ENCODE data around the gene CST4.
"Not testable (repeated sequence)": the region's sequence is repeated elsewhere in the genome, so short reads cannot be mapped to it uniquely, and the experiment has no call there.

Gene CST4

DNA sequence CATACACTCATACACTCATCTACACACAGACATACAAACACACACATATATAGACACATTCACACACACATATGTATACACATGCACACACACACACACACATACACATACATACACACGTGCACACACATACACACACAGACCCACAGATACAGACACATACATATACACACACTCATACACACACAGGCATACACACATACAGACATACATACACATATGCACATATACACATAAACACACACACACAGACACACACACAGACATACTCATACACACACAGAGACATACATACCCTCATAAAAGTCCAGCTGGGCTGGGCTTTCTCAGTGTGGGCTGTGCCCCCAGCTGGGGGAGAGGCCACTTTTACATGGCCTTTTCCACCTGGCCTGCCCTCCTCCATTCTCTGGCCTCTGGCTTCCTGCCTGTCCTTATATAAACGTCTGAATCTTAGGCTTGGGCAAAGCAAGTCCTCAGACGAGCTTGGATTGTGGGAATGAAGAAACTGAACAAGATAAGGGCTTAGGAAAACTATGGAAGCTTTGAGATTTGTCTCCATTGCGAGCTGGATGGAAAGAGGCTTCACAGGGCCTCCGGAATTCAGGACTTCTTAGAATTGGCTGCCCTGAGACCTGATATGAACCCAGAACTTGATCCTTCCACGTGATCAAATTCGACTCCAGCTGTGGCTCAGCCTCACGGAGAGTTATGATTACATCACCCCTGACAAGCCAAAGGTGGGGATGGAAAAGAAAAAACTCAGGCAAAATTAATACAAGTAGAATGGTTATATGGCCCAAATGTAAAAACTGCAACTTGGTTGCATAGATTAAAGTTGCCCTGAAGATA lies 28.6 kb downstream of the CST4 start:
- DNase-seq (ENCODE audit: low spot score) = no peak

DNA sequence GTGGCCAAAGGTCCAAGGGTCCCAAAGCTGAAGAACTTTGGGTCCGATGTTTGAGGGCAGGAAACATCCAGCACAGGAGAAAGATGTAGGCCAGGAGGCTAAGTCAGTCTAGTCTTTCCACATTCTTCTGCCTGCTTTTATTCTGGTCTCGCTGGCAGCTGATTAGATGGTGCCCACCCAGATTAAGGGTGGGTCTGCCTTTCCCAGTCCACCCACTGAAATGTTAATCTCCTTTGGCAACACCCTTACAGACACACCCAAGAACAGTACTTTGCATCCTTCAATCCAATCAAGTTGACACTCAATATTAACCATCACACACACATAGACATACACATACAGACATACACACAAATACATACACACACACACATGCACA lies 29.2 kb downstream of the CST4 start:
- not testable (repeated sequence) for DNase-seq (ENCODE audit: low spot score)

DNA sequence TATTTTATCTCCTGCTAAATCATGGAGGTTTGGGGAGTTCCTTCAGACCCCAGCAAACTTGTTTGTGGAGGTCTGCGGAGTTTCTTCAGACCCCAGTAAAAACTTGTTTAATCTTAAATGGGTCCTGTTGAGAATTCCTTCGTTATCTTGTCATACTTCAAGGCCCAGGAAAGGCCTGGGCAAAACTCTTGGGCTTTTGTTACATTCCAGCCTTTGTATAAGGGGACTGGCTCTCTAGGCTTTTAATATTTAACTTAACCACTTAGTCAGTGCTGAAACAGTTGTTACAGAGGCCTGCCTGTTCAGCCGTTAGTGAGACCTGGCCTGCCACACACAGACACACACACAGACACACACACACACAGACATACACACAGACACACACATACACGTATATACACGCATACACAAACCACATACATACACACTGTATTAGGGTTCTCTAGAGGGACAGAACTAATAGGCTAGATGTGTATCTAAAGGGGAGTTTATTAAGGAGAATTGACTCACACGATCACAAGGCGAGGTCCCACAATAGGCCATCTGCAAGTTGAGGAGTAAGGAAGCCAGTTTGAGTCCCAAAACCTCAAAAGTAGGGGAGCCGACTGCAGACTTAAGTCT lies 29.7 kb downstream of the CST4 start:
- DNase-seq (ENCODE audit: low spot score) = no peak

DNA sequence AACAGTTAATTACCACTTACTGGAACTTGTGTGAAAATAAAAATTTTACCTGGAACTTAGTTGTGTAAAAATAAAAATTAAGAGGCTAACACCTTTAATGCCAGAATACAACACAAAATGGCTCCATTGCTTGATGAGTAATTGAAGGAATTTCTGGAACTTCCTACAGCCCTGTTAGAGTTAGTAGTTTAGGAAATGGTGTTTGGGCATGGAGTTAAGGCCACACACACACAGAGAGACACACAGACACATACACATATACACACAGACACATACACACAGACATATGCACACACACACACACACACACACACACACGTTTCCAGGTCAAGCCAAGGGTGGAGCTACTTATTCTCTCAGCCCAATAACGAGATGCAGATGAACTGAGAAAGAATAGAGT lies 30.5 kb downstream of the CST4 start:
- no peak for DNase-seq (ENCODE audit: low spot score)

DNA sequence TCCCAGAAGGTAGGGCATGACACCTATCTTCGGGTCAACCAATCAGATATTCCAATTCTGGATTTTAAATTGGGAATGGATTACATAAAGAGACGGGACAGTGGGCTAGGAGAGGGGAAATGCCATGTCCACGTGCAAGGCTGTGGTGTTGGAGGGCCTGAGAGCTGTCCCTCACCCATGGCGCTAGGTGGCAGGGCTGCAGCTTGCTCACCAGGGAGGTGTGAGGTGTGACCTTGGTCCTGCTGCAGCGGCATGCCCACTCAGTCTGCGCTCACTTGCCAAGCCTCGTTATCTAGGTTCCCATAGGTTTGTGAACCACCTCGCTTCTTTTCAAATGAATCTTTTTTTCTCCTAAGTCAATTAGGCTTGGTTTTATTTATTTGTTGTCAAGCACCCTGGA lies 31.6 kb downstream of the CST4 start:
- DNase-seq (ENCODE audit: low spot score) = no peak

DNA sequence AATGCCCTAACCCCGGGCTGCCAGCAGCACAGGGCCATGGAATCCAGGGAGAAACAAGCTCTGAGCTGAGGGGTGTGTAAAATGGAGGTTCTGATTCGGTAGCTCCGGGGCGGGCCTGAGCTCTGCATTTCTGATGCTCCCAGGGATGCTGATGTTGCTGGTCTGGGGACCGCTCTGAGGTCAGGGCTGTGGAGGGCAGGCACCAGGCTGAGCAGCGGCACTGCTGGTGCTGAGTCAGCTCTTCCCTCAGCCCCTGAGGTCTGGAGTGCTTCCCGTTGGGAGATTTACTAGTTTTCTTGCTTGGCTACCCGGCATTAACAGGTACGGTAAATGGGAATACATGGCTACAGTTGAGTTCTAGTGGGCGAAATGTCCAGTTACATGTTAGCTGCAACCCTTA lies 32.5 kb downstream of the CST4 start:
- no peak for DNase-seq (ENCODE audit: low spot score)

DNA sequence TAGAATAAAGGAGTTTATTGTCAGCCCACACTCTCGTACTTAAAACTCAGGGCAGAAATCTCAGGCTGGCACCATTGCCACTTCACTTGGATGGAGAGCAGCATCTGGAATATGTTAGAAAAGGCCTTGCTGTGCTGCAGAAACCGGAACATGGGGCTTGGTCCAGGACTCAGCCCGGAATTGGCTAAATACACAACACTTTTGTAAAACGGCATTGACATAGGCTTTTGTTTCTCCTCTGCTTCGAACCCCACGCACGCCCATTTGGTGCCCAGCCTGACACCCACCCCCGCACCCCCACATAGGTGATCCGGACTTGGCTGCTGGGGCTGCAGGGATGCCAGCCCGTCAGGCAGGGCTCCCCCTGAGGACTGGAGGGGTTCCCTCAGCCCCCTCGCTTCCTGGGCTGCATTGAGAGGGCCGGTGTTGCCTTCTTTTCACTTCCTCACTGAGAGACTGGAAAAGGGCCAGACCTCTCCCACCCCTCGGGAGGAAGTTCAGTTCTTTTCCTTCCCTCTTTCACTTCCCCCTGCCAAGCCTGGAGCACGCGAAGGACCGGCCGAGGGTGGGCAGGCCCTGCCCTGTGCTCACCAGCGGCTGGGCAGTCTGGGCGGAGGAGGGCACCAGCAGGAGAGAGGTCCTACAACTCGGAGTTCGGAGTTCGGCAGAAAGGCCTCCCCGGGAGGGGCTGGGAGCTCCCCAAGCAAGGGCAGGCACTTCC lies 33.2 kb downstream of the CST4 start:
- no peak for DNase-seq (ENCODE audit: low spot score)

DNA sequence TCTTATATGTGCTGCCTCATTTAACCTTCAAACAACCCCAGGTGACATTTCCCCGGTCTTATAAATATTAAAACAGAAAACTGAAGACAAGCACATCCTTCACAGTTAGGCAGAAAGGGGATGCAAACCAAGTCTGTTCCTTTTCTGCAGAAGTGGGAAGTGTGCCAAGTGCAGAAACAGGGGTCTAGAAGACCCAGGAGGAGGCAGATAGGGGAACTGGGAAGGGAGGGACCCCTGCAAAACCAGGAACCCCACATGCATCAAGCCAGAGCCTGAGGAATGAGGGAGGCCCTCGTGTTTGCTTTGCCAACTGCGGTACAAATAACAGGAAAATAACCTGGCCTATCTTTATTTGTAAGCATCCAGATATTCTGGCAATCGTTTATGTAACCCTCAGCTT lies 34.1 kb downstream of the CST4 start:
- no peak for DNase-seq (ENCODE audit: low spot score)

DNA sequence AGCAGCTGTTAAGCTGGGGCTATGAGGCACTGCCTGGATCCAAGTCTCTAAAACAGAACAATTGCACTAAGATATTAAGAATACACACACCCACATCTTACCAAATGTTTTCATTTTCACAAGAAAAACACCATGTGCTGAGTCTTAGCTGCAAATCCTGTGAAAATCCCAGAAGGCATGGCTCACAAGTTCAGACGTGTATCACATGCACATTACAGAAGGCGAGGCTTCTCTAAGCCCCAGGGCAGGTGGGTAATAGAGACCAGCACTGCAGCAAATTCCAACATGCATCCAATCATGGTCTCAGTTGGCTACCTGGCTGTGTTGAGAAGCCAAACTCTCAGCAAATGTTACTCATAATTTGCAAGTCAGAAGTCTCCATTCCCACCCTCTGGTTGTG lies 34.8 kb downstream of the CST4 start:
- DNase-seq (ENCODE audit: low spot score) = no peak

DNA sequence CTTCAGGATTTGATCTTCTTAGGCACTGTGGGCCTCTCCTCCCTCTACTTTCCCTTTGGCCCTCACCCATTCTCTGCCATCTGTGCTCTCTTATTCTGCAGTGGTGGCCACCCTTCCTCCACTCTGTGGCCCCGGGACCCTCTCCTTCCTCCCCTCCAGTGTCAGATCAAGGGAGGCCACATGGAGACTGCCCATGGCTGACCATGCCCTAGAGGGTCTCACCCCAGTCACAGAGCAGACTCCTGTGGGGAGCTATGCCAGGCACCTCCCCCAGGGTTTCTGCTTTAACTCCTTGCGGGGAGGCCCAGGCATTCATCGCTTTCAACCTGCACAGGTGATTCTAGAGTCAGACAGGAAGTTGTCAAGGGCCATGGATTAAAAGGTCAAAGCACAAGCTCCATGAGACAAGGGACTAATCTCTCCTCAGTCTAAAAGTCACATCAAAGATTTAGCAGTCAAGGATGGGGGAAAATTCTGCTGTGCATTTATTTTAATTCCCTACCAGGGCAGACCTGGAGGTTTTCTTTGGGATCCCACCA lies 35.4 kb downstream of the CST4 start:
- DNase-seq (ENCODE audit: low spot score) = no peak

DNA sequence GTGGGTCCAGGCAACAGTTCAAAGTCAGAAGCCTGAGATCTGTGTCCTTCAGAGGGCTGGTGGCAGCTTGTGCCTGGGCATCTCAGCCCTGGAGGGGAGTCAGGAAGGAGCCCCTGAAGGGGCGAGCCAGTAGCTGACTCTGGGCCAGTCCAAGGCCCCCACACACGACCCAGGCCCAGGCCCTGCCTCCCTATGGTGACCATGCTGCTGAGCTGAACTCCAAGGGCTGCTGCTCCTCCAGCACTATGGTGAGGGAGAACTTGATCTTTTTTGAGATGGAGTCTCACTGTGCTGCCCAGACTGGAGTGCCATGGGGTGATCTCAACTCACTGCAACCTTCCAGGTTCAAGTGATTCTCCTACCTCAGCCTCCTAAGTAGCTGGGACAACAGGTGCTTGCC lies 35.9 kb downstream of the CST4 start:
- no peak for DNase-seq (ENCODE audit: low spot score)

DNA sequence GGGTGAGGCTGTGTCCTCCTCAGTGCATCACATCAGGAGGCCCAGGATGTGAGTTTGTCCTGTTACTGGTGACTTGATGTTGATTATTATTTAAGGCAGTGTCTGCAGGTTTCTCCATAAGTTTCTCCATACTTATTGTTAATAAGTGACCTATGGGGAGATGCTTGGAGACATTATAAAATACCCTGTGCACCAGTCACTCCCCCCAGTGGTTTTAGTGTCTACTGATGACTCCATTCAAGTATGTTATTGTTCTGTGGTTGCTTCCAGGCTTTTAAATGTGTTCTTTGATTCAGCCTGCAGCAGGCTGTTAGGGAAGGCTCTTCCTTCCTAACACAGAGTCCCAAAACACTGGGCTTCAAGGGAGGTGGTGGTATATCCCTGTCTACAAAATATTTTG lies 36.5 kb downstream of the CST4 start:
- no peak for DNase-seq (ENCODE audit: low spot score)

DNA sequence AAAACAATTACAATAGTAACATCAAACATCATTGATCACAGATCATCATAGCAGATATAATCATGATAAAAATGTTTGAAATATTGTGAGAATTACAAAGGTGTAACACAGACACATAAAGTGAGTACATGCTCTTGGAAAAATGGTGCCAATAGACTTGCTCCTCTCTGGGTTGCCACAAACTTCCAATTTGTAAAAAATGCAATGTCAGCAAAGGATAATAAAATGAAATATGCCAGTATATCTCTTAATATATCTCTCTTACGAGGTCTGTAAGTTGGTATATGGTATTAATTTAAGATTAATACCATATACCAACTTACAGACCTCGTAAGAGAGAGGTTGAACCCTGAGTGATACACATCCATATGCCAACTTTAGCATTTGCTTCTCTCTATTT lies 37.7 kb downstream of the CST4 start:
- DNase-seq (ENCODE audit: low spot score) = no peak

DNA sequence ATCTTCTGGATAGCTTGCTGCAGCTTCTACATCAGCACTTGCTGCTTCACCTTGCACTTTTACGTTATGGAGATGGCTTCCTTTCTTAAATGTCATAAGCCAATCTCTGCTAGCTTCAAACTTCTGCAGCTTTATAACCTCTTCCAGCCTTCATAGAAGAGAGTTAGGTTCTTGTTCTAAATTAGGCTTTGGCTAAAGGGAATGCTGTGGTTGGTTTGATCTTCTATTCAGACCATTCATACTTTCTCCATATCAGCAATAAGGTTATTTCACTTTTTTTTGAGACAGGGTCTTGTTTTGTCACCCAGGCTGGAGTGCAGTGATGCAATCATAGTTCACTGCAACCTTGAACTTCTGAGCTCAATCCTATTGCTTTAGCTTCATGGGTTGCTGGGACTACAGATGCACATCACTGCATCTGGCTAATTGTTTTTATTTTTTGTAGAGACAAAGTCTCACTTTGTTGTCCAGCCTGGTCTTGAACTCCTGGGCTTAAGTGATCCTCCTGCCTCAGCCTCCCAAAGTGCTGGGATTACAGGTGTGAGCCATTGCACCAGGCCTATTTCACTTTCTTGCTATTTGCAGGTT lies 38.9 kb downstream of the CST4 start:
- DNase-seq (ENCODE audit: low spot score) = no peak

DNA sequence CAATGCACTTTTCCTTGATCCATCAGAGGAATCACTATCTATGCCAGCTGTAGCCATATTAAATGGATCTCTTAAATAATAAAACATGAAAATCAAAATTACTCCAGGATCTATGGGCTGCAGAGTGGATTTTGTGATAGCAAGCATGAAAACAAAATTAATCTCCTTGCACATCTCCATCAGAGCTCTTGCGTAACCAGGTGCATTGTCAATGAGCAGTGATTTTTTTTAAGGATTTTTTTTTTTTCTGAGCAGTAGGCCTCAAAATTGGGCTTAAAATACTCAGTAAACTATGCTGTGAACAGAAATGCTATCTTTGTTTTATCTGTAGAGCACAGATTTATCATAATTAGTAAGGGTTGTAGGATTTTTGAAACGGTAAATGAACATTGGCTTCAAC lies 39.6 kb downstream of the CST4 start:
- no peak for DNase-seq (ENCODE audit: low spot score)

DNA sequence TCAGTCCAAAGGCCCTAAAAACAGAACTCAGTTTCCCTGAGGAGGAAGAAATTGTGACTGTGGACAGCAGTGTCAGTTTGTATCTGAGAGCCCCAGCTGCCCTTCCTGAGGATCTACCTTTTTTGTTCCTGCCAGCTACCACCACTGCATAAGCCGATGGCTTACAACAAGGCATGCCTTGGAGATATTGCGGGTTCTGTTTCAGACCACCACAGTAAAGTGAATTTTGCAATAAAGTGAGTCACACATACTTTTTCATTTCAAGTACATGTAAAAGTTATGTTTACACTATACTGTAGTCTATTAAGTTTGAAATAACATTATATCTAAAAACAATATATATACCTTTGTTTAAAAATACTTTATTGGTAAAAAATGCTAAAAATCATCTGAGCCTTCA lies 41.5 kb downstream of the CST4 start:
- no peak for DNase-seq (ENCODE audit: low spot score)

DNA sequence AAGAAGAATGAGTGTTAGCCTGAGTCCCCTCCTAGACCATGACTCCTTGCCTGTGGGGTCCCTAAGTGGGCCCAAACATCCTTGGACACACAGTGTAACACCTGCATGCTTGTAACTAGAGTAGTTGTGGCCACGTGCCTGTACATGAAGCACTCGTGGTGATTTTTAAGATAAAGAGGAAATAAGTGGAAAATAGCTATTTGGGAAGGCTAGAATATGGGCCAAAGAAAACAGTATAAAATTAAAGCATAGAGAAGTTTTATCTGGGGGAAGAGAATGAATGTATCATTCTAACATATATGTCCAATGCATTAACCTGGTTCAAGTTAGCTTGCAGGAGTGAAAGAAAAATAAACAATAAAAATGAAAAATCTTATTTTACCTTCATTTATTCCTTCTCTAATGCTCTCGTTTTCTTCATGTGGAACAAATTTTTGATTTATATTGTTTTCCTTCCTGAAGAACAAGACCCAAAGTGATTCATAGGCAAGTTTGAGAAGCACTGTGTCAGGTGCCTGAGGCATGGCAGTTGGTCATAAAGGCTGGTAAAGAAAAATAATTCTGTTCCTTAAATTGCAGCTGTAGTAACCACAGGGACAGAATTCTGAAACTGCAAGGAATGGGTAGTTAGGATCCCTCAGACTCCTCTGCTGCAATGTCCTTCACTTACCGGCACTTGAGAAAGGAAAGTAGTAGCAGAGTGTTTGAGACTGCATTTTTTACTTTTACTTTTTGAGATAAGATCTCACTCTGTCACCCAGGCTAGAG lies 42.5 kb downstream of the CST4 start:
- DNase-seq (ENCODE audit: low spot score) = no peak

DNA sequence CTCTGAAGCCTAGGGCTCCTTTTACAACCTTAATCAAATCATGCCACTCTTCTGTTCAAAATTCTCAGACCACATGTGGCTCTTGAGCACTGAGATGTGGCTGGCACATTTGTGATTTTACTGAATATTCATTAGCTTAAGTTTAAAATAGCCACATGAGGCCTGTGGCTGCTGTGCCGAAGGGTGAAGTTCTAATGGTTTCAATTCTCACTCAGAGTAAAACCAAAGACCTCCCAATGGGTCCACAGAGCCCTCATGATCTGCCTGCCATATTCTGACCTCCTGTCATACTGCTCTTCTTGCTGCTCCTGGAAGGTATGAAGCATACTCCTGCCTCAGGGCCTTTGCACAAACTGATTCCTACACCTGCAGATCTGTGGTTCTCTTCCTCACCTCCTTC lies 43.3 kb downstream of the CST4 start:
- no peak for DNase-seq (ENCODE audit: low spot score)

DNA sequence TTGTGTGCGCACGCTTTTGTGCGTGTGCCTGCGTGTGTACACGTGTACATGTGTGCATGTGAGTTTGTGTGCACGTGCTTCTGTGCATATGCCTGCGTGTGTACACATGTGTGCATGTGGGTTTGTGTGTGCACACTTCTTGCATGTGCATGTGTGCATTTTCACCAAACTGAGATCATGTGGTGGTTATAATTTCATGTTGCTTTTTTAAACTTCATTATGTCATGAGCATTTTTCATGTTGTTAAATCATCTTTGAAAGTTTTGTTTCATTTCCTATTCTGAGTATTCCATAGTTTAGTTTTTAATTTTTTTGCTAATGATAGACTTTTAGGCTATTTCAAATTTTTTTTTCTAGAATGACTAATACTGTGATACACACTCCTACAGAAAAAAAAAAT lies 44.7 kb downstream of the CST4 start:
- no peak for DNase-seq (ENCODE audit: low spot score)

DNA sequence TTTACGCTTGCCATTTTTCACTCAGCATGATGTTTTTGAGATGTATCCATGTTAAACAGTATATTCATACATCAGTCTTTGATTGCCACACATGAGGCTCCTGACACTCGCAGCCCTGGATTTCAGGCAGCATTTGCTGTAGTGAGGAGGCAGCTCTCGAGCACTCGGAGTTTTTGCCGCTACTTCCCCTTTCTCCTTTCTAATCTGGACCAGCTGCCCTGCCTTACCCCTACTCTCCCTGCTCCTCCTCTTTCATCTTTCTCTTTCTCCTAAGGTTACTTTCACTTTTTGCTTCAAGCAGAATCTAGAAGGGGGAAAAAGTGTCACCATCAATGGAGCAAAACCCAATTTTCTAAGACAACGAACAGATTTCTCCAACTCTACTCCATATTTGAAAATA lies 45.2 kb downstream of the CST4 start:
- no peak for DNase-seq (ENCODE audit: low spot score)

DNA sequence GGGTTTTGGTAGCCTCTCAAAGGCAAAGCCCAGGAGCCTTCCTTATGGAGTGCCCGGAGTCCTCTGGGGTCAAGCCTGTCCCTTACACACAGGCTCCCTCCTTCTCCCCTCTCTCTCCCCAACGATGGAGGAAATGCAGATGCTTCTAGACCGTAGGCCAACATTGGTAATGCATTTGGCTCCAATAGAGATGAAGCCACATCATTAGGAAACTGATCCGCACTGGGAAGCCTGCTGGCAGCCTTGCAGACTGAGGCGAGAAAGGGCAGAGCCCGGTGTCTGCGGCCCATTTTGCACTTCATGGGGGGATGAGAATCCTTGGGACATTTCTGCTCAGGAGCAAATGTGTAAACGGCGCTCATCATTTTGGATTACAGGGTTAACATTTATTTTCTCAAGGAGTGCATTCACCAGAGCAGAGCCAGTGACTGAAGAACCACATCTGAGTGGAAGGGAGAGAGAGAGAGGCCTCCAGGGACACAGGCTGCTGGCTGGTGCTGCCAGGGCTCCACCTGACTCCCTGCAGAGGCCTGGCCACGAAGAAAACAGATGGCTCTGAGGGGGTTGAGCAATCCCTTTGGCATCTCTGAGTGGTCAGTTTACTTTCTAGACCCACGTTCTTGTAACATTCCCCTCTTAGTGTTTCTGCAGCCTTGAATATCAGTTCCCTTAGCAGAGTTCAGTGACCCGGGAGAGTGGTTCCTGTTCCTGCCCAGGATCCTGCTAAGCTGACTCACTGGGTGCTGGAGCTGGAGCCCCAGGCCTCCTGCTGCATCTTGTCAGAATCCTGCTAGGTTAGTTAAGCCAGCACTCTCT lies 46.7 kb downstream of the CST4 start:
- DNase-seq (ENCODE audit: low spot score) = no peak

All from activated CD4-positive, alpha-beta T cell treated with anti-CD3 and anti-CD28 coated beads, Interleukin-2, Interleukin-4, amounts not matched to agents 100 ng/mL and 50 ng/mL, durations not matched to agents 16 hours and 8 hours (primary cell).